Measurements from ENCODE around the gene AHDC1.

DNA sequence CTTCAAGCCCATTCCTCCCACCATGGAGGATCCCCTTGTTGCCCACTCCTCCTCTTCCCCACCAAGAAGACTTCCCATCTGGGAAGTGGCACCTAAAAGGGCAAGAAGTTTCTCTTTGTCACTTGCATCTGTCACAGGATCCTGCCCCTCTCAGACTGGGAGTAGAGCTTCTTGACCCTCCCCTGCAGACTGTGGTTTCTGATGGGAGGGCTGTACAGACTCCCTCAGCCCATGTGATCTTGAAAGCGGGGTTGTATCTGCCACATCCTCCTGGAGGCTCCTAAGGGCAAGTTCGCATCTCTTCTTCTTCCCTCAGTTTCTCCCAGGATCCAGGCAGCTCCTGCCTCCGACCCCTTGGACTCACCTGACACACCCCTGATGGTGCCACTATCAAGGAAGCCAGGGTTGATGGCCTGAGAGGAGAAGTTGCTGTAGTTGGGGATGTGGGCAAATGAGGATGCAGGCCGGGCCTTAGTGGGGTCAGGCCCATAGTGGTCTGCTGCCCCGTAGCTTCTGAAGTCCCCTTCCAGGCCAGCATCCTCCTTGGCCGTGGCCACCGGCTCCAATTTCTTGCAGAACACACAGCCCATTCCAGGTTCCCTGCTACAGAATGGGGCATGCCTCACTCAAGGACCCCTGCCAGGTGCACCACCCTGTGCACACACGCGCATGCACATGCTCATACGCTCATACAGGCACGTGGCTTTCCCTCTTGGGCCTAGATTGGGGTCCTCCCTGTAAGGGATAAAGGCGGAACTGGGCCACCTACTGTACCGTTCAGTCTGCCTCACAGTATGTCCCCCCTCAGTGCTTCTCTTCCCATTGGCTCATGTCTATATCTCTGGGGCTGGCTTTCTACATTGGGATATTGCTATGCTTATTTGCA, 19.6 kb upstream of the AHDC1 start:
- TF ChIP-seq POLR2A (IDR thresholded peaks at IDR 0.05) (no peak), POLR2AphosphoS5 (IDR thresholded peaks at IDR 0.05) (no peak)
- TF ChIP-seq, protein P1, sequence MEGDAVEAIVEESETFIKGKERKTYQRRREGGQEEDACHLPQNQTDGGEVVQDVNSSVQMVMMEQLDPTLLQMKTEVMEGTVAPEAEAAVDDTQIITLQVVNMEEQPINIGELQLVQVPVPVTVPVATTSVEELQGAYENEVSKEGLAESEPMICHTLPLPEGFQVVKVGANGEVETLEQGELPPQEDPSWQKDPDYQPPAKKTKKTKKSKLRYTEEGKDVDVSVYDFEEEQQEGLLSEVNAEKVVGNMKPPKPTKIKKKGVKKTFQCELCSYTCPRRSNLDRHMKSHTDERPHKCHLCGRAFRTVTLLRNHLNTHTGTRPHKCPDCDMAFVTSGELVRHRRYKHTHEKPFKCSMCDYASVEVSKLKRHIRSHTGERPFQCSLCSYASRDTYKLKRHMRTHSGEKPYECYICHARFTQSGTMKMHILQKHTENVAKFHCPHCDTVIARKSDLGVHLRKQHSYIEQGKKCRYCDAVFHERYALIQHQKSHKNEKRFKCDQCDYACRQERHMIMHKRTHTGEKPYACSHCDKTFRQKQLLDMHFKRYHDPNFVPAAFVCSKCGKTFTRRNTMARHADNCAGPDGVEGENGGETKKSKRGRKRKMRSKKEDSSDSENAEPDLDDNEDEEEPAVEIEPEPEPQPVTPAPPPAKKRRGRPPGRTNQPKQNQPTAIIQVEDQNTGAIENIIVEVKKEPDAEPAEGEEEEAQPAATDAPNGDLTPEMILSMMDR (IDR thresholded peaks at IDR 0.05) = no peak

Measured in sigmoid colon (tissue), 4 donors.